Suprapubic skin (tissue), 4 donors: Measurements from ENCODE around the gene CADM2.

Source experiments
- POLR2A ChIP-seq, 2 donors: fragments of 450-650 bp; IDR thresholded peaks; one replicate each; pipeline ENCODE4 v1.6.1; 2017; ENCODE audit warnings: antibody characterized with exemption in 2 of 2, mild to moderate bottlenecking in 2 of 2, moderate library complexity in 2 of 2
- POLR2AphosphoS5 ChIP-seq, 3 donors: sonication (generic); formaldehyde crosslinking; IDR thresholded peaks; one replicate each; pipeline ENCODE4 v1.6.1; 2017; ENCODE audit warnings: antibody characterized with exemption in 3 of 3
- TF ChIP-seq, protein P1 (sequence below), 2 donors: fragments of 200-600 bp in 1 of 2; fragments of 450-650 bp in 1 of 2; sonication (generic) in 1 of 2; IDR thresholded peaks; one replicate each; pipeline ENCODE4 v1.5.1; 2016 to 2019; ENCODE audit warnings: antibody characterized with exemption in 2 of 2, mild to moderate bottlenecking in 1 of 2, moderate library complexity in 1 of 2

DNA sequence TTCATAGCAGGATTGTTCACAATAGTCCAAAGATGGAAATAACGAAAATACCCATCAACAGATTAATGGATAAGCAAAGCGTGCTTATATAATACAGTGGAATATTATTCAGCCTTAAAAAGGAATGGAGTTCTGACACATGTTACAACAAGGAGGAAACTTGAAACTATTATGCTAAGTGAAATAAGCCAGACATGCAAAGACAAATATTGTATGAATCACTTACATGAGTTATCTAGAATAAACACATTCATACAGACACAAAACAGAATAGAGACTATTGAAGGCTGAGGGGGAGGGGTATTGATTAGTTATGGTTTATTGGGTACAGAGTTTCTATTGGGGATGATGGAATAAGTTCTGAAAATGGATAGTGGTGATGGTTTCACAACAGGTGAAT lies 438.6 kb downstream of the CADM2 start:
- TF ChIP-seq POLR2A (IDR thresholded peaks at IDR 0.05): no peak
- no peak for TF ChIP-seq POLR2AphosphoS5 (IDR thresholded peaks at IDR 0.05)
- TF ChIP-seq, protein P1, sequence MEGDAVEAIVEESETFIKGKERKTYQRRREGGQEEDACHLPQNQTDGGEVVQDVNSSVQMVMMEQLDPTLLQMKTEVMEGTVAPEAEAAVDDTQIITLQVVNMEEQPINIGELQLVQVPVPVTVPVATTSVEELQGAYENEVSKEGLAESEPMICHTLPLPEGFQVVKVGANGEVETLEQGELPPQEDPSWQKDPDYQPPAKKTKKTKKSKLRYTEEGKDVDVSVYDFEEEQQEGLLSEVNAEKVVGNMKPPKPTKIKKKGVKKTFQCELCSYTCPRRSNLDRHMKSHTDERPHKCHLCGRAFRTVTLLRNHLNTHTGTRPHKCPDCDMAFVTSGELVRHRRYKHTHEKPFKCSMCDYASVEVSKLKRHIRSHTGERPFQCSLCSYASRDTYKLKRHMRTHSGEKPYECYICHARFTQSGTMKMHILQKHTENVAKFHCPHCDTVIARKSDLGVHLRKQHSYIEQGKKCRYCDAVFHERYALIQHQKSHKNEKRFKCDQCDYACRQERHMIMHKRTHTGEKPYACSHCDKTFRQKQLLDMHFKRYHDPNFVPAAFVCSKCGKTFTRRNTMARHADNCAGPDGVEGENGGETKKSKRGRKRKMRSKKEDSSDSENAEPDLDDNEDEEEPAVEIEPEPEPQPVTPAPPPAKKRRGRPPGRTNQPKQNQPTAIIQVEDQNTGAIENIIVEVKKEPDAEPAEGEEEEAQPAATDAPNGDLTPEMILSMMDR (IDR thresholded peaks at IDR 0.05): no peak
